Gastroesophageal sphincter (tissue), 3 donors: ENCODE data around the gene PREX1.

Experiments used
- POLR2A ChIP-seq, 2 donors: fragments of 450-650 bp; IDR thresholded peaks; one replicate each; pipeline ENCODE4 v1.6.1; 2017; ENCODE audit warnings: antibody characterized with exemption in 2 of 2, mild to moderate bottlenecking in 2 of 2, moderate library complexity in 1 of 2
- POLR2AphosphoS5 ChIP-seq: sonication (generic); formaldehyde crosslinking; IDR thresholded peaks from one replicate; pipeline ENCODE4 v1.6.1; 2017; ENCODE audit warnings: antibody characterized with exemption
- TF ChIP-seq, protein P1 (sequence below), 4 experiments: fragments of 200-600 bp in 2 of 4; fragments of 450-650 bp in 2 of 4; sonication (generic) in 1 of 4; IDR thresholded peaks; one replicate each; pipeline ENCODE4 v1.5.1; 2017 to 2019; ENCODE audit warnings: antibody characterized with exemption in 4 of 4, mild to moderate bottlenecking in 2 of 4, moderate library complexity in 2 of 4

DNA sequence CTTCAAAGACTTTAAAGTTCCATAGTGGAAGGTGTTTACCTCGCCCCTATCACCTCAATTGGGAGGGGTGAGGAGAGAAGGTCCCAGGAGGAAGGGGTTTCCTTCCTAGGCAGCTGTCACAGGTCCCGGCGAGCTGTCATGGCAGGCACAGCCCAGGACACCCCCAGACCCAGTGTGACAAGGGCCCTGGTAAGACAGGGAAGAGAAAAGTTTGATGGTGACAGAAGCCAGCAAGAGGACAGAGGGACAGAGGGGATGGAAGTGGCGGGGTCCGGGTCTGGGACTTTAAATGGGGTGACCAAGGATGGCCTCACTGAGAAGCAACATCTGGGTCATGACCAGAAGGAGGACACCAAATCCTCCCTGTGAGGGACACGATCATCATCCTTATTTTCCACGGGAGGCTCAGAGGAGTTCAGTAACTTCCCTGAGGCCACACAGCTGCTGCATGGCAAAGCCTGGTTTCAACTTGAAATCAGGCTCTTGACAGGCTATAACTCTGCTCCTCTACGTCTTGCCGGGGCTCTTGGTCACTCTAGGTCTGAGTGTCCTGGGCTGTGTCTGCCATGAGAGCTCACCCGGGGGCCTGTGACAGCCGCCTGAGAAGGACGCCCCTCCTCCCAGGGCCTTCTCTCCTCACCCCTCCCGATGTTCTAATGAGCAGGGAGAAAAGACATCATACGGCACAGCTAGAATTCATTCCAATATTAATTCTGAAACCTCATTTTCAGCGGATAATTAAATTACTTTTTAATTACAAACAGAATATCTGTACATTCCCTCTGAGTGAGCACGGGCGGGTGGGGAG, 222.2 kb downstream of the PREX1 start:
- TF ChIP-seq, protein P1, sequence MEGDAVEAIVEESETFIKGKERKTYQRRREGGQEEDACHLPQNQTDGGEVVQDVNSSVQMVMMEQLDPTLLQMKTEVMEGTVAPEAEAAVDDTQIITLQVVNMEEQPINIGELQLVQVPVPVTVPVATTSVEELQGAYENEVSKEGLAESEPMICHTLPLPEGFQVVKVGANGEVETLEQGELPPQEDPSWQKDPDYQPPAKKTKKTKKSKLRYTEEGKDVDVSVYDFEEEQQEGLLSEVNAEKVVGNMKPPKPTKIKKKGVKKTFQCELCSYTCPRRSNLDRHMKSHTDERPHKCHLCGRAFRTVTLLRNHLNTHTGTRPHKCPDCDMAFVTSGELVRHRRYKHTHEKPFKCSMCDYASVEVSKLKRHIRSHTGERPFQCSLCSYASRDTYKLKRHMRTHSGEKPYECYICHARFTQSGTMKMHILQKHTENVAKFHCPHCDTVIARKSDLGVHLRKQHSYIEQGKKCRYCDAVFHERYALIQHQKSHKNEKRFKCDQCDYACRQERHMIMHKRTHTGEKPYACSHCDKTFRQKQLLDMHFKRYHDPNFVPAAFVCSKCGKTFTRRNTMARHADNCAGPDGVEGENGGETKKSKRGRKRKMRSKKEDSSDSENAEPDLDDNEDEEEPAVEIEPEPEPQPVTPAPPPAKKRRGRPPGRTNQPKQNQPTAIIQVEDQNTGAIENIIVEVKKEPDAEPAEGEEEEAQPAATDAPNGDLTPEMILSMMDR (IDR thresholded peaks at IDR 0.05): no peak
- TF ChIP-seq POLR2AphosphoS5 (no peak), POLR2A (IDR thresholded peaks at IDR 0.05) (no peak)
